ENCODE measurements around the gene NME7.

GRCh38 chr1:169271098-169271497 lies 96.5 kb downstream of the NME7 start:
- no peak for TF ChIP-seq POLR2A (IDR thresholded peaks at IDR 0.05)
- TF ChIP-seq CTCF (IDR thresholded peaks at IDR 0.05 in 8 of 11, conservative IDR thresholded peaks at IDR 0.05 in 3 of 11), result no peak
- TF ChIP-seq POLR2AphosphoS5 (IDR thresholded peaks at IDR 0.05), result no peak
